OCI-LY1 (cell line): ENCODE measurements around the gene BEND6.

Experiments used
- H2AFZ ChIP-seq: fragments of 200-600 bp; sonication (generic), shearing (Covaris generic); 2 replicates; pipeline ENCODE4 v1.6.0; 2014; ENCODE audit warnings: antibody characterized with exemption, mild to moderate bottlenecking, low read length
- H3F3A ChIP-seq: fragments of 200-600 bp; sonication (generic), shearing (Covaris generic); 2 replicates; pipeline ENCODE4 v1.6.0; 2014; ENCODE audit warnings: mild to moderate bottlenecking, antibody characterized with exemption, low read length, moderate library complexity; ENCODE audit not compliant: insufficient read depth
- H3K27ac ChIP-seq: fragments of 200-600 bp; sonication (generic); 2 replicates; pipeline ENCODE4 v1.5.1; 2014; ENCODE audit warnings: low read length, mixed run types, mild to moderate bottlenecking, low read depth; ENCODE audit not compliant: poor library complexity, severe bottlenecking
- H3K27me3 ChIP-seq: fragments of 200-600 bp; sonication (generic); 2 replicates; pipeline ENCODE4 v1.6.0; 2014; ENCODE audit warnings: antibody characterized with exemption, mild to moderate bottlenecking, low read length, moderate library complexity; ENCODE audit not compliant: insufficient read depth
- H3K36me3 ChIP-seq: fragments of 200-600 bp; sonication (generic); 2 replicates; pipeline ENCODE4 v1.6.1; 2014; ENCODE audit warnings: mild to moderate bottlenecking, antibody characterized with exemption, low read length, moderate library complexity, mixed read lengths; ENCODE audit not compliant: insufficient read depth
- H3K4me1 ChIP-seq: fragments of 200-600 bp; sonication (generic); 2 replicates; pipeline ENCODE4 v1.5.1; 2014; ENCODE audit warnings: mild to moderate bottlenecking, low read length, moderate library complexity; ENCODE audit not compliant: insufficient read depth, severe bottlenecking
- H3K4me2 ChIP-seq: fragments of 200-600 bp; sonication (generic), shearing (Covaris generic); 2 replicates; pipeline ENCODE4 v1.6.1; 2014; ENCODE audit warnings: low read length
- H3K4me3 ChIP-seq: fragments of 200-600 bp; sonication (generic); 2 replicates; pipeline ENCODE4 v1.5.1; 2014; ENCODE audit warnings: low read length, low read depth, mild to moderate bottlenecking, mixed read lengths; ENCODE audit not compliant: poor library complexity, severe bottlenecking
- H3K79me2 ChIP-seq: fragments of 200-600 bp; shearing (Covaris generic); 2 replicates; pipeline ENCODE4 v1.6.1; 2016; ENCODE audit warnings: mixed run types, low read length, mixed read lengths; ENCODE audit not compliant: insufficient read depth
- H3K9ac ChIP-seq: fragments of 200-600 bp; sonication (generic), shearing (Covaris generic); 2 replicates; pipeline ENCODE4 v1.6.1; 2014; ENCODE audit warnings: mild to moderate bottlenecking, low read length, mixed read lengths
- H3K9me2 ChIP-seq: fragments of 200-600 bp; sonication (generic), shearing (Covaris generic); 2 replicates; pipeline ENCODE4 v1.6.1; 2014; ENCODE audit warnings: low read depth, mild to moderate bottlenecking, low read length, mixed read lengths
- H3K9me3 ChIP-seq: fragments of 200-600 bp; shearing (Covaris generic); 2 replicates; pipeline ENCODE4 v1.6.1; 2014; ENCODE audit warnings: low read length, mixed read lengths
- H4K20me1 ChIP-seq: fragments of 200-600 bp; sonication (generic), shearing (Covaris generic); 2 replicates; pipeline ENCODE4 v1.6.0; 2016; ENCODE audit warnings: mild to moderate bottlenecking, low read length; ENCODE audit not compliant: insufficient read depth
- CTCF ChIP-seq: fragments of 200-600 bp; sonication (generic), shearing (Covaris generic); IDR thresholded peaks from 2 replicates; pipeline ENCODE4 v1.5.1; 2017; ENCODE audit warnings: mild to moderate bottlenecking, antibody characterized with exemption, low read length, moderate library complexity, mixed read lengths
- EZH2 ChIP-seq: fragments of 200-600 bp; sonication (generic), shearing (Covaris generic); IDR thresholded peaks from 2 replicates; pipeline ENCODE4 v1.8.0; 2017; ENCODE audit warnings: borderline replicate concordance, mixed run types, mild to moderate bottlenecking, antibody characterized with exemption, low read length, moderate library complexity, mixed read lengths

Gene BEND6

DNA sequence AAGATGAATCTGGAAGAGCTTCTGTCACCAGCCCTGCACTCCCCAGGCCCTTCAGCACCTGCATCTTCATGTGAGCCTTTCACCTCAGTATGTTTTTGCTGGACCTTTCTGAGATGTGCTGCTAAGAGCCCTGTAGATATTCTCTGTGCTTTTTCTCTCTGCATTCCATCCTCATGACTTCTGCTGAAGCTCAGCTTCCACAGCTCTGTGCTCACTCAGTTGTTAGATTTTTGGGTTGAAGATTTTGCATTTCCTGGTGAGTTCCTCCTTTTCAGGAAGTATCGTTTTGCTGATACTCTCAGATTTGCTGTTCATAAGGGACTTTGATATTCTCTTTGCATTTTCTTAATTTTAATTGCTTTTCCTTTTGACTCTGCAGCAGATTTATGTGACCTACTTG, 109.9 kb downstream of the BEND6 start:
- no peaks in the 10 kb centered on the region for H3K27me3 ChIP-seq
- no peaks in the 10 kb centered on the region for H3K9me2 ChIP-seq
- H3K4me2 ChIP-seq = no peak overlapping the region
- no peaks in the 10 kb centered on the region for H3F3A ChIP-seq
- H3K36me3 ChIP-seq = peaks cover 5% of the 10 kb centered on the region
- H4K20me1 ChIP-seq = no peaks in the 10 kb centered on the region
- H3K79me2 ChIP-seq = no peaks in the 10 kb centered on the region
- no peaks in the 10 kb centered on the region for H3K4me1 ChIP-seq
- H3K27ac ChIP-seq = no peak overlapping the region
- H3K4me3 ChIP-seq = no peak overlapping the region
- no peak overlapping the region for H3K9ac ChIP-seq
- H3K9me3 ChIP-seq = no peaks in the 10 kb centered on the region
- no peak overlapping the region for H2AFZ ChIP-seq
- no peak for TF ChIP-seq EZH2
- no peak for TF ChIP-seq CTCF

- Histone ChIP-seq H3K79me2 (no peaks in the 10 kb centered on the region), H2AFZ (no peak overlapping the region), H3K4me2 (no peak overlapping the region), H3K4me3 (no peak overlapping the region), H3K27me3 (no peaks in the 10 kb centered on the region), H3K4me1 (no peaks in the 10 kb centered on the region), H3F3A (no peaks in the 10 kb centered on the region), H3K9me3 (no peaks in the 10 kb centered on the region), H3K9me2 (no peaks in the 10 kb centered on the region), H3K36me3 (no peaks in the 10 kb centered on the region), H3K9ac (no peak overlapping the region), H4K20me1 (no peaks in the 10 kb centered on the region), H3K27ac (no peak overlapping the region)
- TF ChIP-seq CTCF = no peak
- no peak for TF ChIP-seq EZH2
Observed at GRCh38 chr6:57068061-57068460, 113.2 kb downstream of the BEND6 start.

GRCh38 chr6:57069228-57069627, 114.3 kb downstream of the BEND6 start:
- Histone ChIP-seq H3K4me2 (no peak overlapping the region), H3K9me3 (no peaks in the 10 kb centered on the region), H3K4me1 (no peaks in the 10 kb centered on the region), H3K4me3 (no peak overlapping the region), H3K9ac (no peak overlapping the region), H3K9me2 (no peaks in the 10 kb centered on the region), H2AFZ (no peak overlapping the region), H4K20me1 (no peaks in the 10 kb centered on the region), H3K79me2 (no peaks in the 10 kb centered on the region), H3F3A (no peaks in the 10 kb centered on the region), H3K36me3 (no peaks in the 10 kb centered on the region), H3K27me3 (no peaks in the 10 kb centered on the region), H3K27ac (no peak overlapping the region)
- TF ChIP-seq EZH2 (no peak), CTCF (no peak)
